ENCODE measurements around the gene SLC9A6. TPM values are rescaled to one million over a fixed set of nuclear protein-coding genes. Genes with fewer than 3 reads are reported as not detected.

The SLC9A6 gene
- total and polyA plus RNA-seq, 11 donors, result 10.6 to 23.2 (median 15.6) TPM

DNA sequence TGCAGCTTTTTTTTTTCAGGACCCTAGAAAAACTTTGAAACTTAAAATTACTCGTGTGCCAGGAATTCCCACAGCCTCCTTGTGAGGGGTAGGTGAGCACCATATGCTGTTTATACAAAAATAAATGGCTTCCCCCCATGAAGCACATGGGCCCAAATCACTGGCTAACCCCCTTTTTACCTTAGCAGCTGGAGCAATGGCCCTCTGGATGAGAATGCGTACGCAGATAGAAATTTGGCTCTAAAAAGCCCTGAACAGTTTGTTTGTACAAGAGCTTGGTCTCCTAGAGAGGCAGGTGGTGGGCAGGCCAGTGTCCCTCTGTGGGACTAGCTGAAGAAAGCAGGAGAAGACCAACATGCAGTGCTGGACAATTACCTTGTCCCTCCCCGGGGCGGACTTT is 76.5 kb downstream of the SLC9A6 start:
- peak overlapping the region in 6 of 12 donors; percentile 10 to 74 (median 59) for H3K27ac ChIP-seq
- no peak overlapping the region for H3K4me3 ChIP-seq
- H3K9me3 ChIP-seq, result no peaks in the 10 kb centered on the region
- intact Hi-C loops (cut with DNase I), result no loop called here
- H3K27me3 ChIP-seq, result no peaks in the 10 kb centered on the region
- ATAC-seq (peak in 1 of 4 donors; percentile 14), DNase-seq (peak in 1 of 5 donors; percentile 33)
- no peaks in the 10 kb centered on the region for H3K36me3 ChIP-seq
- TF ChIP-seq POLR2A (IDR thresholded peaks at IDR 0.05), result no peak
- TF ChIP-seq, protein P1, sequence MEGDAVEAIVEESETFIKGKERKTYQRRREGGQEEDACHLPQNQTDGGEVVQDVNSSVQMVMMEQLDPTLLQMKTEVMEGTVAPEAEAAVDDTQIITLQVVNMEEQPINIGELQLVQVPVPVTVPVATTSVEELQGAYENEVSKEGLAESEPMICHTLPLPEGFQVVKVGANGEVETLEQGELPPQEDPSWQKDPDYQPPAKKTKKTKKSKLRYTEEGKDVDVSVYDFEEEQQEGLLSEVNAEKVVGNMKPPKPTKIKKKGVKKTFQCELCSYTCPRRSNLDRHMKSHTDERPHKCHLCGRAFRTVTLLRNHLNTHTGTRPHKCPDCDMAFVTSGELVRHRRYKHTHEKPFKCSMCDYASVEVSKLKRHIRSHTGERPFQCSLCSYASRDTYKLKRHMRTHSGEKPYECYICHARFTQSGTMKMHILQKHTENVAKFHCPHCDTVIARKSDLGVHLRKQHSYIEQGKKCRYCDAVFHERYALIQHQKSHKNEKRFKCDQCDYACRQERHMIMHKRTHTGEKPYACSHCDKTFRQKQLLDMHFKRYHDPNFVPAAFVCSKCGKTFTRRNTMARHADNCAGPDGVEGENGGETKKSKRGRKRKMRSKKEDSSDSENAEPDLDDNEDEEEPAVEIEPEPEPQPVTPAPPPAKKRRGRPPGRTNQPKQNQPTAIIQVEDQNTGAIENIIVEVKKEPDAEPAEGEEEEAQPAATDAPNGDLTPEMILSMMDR (IDR thresholded peaks at IDR 0.05), result no peak
- 77 to 85% (median 83%) methylated on average over 5 of the region's 5 CpGs for WGBS, 4 donors
- H3K4me1 ChIP-seq, result peaks cover 0 to 23% (median 1%) of the 10 kb centered on the region in 12 donors

DNA sequence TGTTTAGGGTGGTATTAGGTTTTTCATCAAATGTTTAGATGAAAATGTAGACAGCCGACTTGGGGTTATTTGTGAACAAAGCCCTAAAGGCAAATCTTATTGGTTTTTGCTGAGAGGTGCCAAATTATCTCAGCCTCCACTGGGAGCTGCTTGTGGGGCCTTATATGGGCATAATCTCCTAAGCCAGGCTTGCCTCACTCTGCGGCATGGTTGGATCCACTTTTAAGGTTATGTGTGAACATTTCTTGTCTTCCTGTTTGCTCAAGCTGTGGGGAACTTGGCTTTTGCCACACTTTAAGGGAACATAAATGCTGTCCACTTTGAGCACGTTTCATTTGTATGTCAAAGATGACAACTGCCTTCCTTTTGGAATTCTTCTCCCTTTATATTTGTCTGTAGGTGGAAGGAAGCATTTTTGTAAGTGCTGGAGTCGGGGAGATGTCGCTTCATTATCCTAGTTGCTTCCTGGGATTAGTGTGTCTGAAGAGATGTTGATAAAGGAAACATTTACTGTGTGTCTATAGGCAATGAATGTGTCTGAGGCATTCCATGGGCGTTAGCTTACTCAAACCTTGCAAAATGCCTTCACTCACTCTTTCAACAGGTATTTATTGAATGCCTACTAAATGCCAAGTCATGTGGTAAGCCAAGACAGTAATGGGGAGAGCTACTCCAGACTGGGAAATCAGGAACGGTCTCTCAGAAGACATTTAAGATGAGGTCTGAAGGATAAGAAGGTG is 78.3 kb downstream of the SLC9A6 start:
- no peaks in the 10 kb centered on the region for H3K9me3 ChIP-seq
- H3K36me3 ChIP-seq, result no peaks in the 10 kb centered on the region
- H3K27me3 ChIP-seq, result peaks cover 0 to 3% (median 0%) of the 10 kb centered on the region in 9 donors
- WGBS, 4 donors, result 51 to 79% (median 63%) methylated on average over 7 of the region's 7 CpGs
- intact Hi-C loops (cut with DNase I), result no loop called here
- peaks cover 0 to 23% (median 1%) of the 10 kb centered on the region in 12 donors for H3K4me1 ChIP-seq
- H3K4me3 ChIP-seq, result no peak overlapping the region
- TF ChIP-seq POLR2A (IDR thresholded peaks at IDR 0.05), result no peak
- TF ChIP-seq, protein P1 (IDR thresholded peaks at IDR 0.05), result no peak
- DNase-seq (peak in 1 of 5 donors; percentile 9), ATAC-seq (peak in 2 of 4 donors; percentile 23 to 44)
- peak overlapping the region in 7 of 12 donors; percentile 7 to 83 (median 73) for H3K27ac ChIP-seq

DNA sequence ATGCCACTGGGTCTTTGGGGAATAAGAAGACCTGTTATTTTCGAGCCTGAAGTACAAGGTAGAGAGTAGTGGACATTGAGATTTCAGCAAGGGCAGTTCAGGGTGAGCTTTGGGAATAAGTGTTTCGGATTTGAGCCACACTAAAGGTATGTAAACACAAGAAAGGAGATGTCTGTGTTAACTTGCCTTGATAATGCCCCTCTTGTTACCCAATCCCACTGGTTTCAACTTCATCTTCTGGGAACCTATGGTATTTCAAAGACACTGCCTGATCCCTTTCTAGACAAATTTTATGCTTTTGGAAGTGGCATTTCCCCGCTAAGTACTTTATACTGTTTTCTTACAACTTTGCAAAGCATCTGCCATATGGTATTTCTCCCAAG is 79.4 kb downstream of the SLC9A6 start:
- intact Hi-C loops (cut with DNase I), result no loop called here
- Histone ChIP-seq H3K36me3 (no peaks in the 10 kb centered on the region), H3K4me3 (no peak overlapping the region), H3K27ac (peak overlapping the region; percentile 3 to 83 (median 50)), H3K27me3 (peaks cover 0 to 3% (median 0%) of the 10 kb centered on the region in 9 donors), H3K9me3 (no peaks in the 10 kb centered on the region), H3K4me1 (peaks cover 0 to 23% (median 1%) of the 10 kb centered on the region in 12 donors)
- WGBS, 4 donors, result 55 to 76% (median 68%) methylated on average over 3 of the region's 3 CpGs
- ATAC-seq, result no peak
- TF ChIP-seq POLR2A (IDR thresholded peaks at IDR 0.05), result no peak
- TF ChIP-seq, protein P1 (IDR thresholded peaks at IDR 0.05), result no peak
- DNase-seq, result no peak

DNA sequence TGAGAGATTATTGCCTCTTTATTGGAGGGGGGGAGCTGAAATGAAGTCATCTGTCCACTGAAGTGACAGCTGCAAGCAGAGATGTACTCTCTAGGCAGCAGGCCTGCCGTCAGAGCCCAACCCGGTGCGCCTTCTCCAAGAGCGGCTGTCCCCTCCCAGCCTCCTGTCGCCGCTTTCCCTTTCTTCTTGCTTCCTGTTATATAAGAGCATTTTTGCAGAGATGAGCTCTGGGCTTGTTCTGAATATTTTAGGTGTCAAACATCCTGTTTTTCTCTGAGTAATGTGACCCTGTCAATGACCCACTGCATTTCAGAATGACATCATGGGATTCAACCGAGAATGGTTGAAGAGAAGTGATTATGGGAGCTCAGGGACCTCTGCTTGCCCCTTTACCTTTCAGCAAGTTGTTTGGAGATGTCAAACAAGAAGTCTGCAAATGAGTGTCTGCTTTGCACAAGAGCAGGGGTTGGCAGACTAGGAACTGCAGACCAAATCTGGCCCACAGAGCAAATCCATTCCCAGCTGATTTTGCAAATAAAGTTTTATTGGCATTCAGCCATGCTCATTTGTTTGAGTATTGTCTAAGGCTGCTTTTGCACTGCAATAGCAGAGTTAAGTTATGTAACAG is 79.9 kb downstream of the SLC9A6 start:
- H3K9me3 ChIP-seq, result no peaks in the 10 kb centered on the region
- H3K27me3 ChIP-seq, result peaks cover 0 to 3% (median 0%) of the 10 kb centered on the region in 9 donors
- TF ChIP-seq POLR2A (IDR thresholded peaks at IDR 0.05), result no peak
- TF ChIP-seq, protein P1 (IDR thresholded peaks at IDR 0.05), result no peak
- 37 to 64% (median 51%) methylated on average over 7 of the region's 7 CpGs for WGBS, 4 donors
- H3K4me1 ChIP-seq, result peaks cover 0 to 23% (median 1%) of the 10 kb centered on the region in 12 donors
- DNase-seq, result peak; percentile 54 to 74 (median 63)
- no peak overlapping the region for H3K4me3 ChIP-seq
- intact Hi-C loops (cut with DNase I), result no loop called here
- no peaks in the 10 kb centered on the region for H3K36me3 ChIP-seq
- ATAC-seq, result peak; percentile 60 to 89 (median 64)
- H3K27ac ChIP-seq, result peak overlapping the region in 11 of 12 donors; percentile 7 to 83 (median 57)
